Measurements from ENCODE around the gene VIL1.

- TF ChIP-seq, protein P1, sequence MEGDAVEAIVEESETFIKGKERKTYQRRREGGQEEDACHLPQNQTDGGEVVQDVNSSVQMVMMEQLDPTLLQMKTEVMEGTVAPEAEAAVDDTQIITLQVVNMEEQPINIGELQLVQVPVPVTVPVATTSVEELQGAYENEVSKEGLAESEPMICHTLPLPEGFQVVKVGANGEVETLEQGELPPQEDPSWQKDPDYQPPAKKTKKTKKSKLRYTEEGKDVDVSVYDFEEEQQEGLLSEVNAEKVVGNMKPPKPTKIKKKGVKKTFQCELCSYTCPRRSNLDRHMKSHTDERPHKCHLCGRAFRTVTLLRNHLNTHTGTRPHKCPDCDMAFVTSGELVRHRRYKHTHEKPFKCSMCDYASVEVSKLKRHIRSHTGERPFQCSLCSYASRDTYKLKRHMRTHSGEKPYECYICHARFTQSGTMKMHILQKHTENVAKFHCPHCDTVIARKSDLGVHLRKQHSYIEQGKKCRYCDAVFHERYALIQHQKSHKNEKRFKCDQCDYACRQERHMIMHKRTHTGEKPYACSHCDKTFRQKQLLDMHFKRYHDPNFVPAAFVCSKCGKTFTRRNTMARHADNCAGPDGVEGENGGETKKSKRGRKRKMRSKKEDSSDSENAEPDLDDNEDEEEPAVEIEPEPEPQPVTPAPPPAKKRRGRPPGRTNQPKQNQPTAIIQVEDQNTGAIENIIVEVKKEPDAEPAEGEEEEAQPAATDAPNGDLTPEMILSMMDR (conservative IDR thresholded peaks at IDR 0.05; ENCODE audit: low read depth, low read length): no peak
- no peak for TF ChIP-seq EZH2 (IDR thresholded peaks at IDR 0.05; ENCODE audit: low read length, unreplicated experiment)
Observed at GRCh38 chr2:218472988-218473387, 54.1 kb downstream of the VIL1 start.
